ENCODE measurements around the gene SERPINE3.

GRCh38 chr13:51322826-51323225, 16.7 kb upstream of the SERPINE3 start:
- no peak for TF ChIP-seq EP300 (IDR thresholded peaks at IDR 0.05)
- TF ChIP-seq CTCF (IDR thresholded peaks at IDR 0.05), result no peak
